ENCODE results near the gene TSC2. TPM values are rescaled to one million over a fixed set of nuclear protein-coding genes. Genes with fewer than 3 reads are reported as not detected.

The TSC2 gene
- total and polyA plus RNA-seq, 9 of the 15 experiments (the other 6 are each of a cell fraction or from before 2014, with no cell fraction given) = 1.3 to 68.1 (median 16.6) TPM

DNA sequence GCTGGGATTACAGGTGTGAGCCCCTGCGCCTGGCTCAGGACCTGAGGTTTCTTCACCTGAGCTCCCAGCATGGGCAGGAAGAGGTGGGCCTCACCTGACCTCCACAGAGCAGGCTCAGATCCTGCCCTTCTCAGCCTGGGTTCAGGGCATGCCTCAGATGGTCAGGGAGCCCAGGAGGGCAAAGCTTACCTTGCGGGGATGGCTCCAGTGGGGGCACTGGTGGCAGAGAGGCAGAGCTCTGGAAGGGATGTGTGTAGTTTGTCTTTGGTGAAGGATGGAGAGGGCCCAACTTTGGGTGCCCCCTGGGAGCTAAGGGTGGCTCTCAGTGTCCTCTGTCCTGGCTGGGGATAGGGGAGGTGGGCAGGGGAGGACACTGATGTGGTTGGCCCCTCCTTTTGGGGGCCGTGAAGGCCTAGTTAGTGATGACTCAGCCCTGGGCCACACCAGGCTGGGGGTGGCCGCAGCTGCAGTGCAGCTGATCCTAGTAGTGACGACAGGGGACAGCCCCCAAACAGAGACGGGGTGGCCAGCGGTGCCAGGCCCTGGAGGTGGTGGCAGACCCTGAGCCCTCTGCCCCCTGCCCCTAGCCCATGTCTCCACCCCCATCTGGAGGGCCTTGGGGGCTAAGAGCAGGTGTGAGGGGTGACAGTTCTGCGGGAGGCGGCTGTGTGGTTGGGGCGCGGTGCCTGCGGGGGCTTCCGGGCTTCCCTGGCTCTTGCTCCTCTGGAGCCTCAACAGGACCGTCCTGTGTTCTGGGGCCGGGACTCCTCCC is 15.3 kb upstream of the TSC2 start:
- intact Hi-C loops (cut with micrococcal nuclease) (no loop called here), in situ Hi-C loops (cut with MboI) (no loop called here)
- Histone ChIP-seq H2AFZ (ENCODE audit: low read depth, low read length) (no peak overlapping the region; the same call in 1 of the 2 replicates), H3K9me3 (replicated peaks; ENCODE audit: control insufficient read depth, insufficient read depth, low read depth, low read length) (no peaks in the 10 kb centered on the region), H4K20me1 (replicated peaks; ENCODE audit: control insufficient read depth, insufficient read depth, low read length) (0 out of 2 replicates have a peak, but pooled peaks cover 5% of the 10 kb centered on the region), H3K9me1 (ENCODE audit: control insufficient read depth, insufficient read depth, low read length) (peaks cover 3% of the 10 kb centered on the region), H3K4me2 (ENCODE audit: insufficient read depth, low read length) (peak overlapping the region; percentile 45; the same call in 1 of the 2 replicates), H3K79me2 (ENCODE audit: control insufficient read depth, insufficient read depth, low read length) (peaks cover 19% of the 10 kb centered on the region), H3K4me1 (replicated peaks in 1 of 2; ENCODE audit: control insufficient read depth in 2 of 2, insufficient read depth in 2 of 2, low read length in 2 of 2) (peaks cover 22 to 88% of the 10 kb centered on the region in 2 experiments), H3K4me3 (no peak overlapping the region), H3K9ac (ENCODE audit: insufficient read depth in 1 of 2, low read depth in 2 of 2, low read length in 2 of 2) (peak overlapping the region; percentile 50 to 86; a peak in 3 of 4 replicates), H3K27ac (ENCODE audit: extremely low read depth, low read depth, low read length) (peak overlapping the region; percentile 41; the same call in 2 of the 3 replicates), H3K27me3 (ENCODE audit: control insufficient read depth in 2 of 2, insufficient read depth in 2 of 2, low read length in 2 of 2) (no peaks in the 10 kb centered on the region), H3K36me3 (ENCODE audit: control insufficient read depth, insufficient read depth, low read length) (peaks cover 11% of the 10 kb centered on the region; the same call in 1 of the 3 replicates)
- peak; percentile 55 to 75 (median 65) for DNase-seq (ENCODE audit: extremely low read depth in 1 of 4, low spot score in 3 of 4)
- 39% methylated on average over 7 of the region's 15 CpGs for WGBS (ENCODE audit: insufficient coverage, low coverage, missing lambda C conversion rate)
- ChIA-PET POLR2A (interaction anchor here (0.6 to 1.1 kb wide), 8 partner anchors 9 to 1398 kb away, joined by 3 to 4 read pairs (median 3); partner anchors contain the start of genes RPS2 and TRAF7), CTCF (ENCODE audit: low intra/inter-chr PET ratio) (interaction anchor here (0.6 kb wide), 1 partner anchor 221 kb away, joined by 4 read pairs; no protein-coding TSS in a partner anchor)
- peak; percentile 58 for FAIRE-seq
- BruUV-seq (replicated peaks) = no TSS peak
- ATAC-seq = peak; percentile 59
- TF ChIP-seq ZNF77 (CRISPR knock-in tag; IDR thresholded peaks at IDR 0.05) (no peak), ZNF384 (IDR thresholded peaks at IDR 0.05; ENCODE audit: low read depth, low read length) (no peak), NR2C1 (IDR thresholded peaks at IDR 0.05) (no peak), NR2C1 (tag; IDR thresholded peaks at IDR 0.05) (no peak), ATF7 (IDR thresholded peaks at IDR 0.05) (no peak), CREBBP (IDR thresholded peaks at IDR 0.05; ENCODE audit: low read depth, low read length) (no peak), RAD51 (IDR thresholded peaks at IDR 0.05; ENCODE audit: borderline replicate concordance, low read depth) (no peak), MXI1 (IDR thresholded peaks at IDR 0.05; ENCODE audit: low read depth, low read length) (no peak), ATF1 (CRISPR knock-in tag; IDR thresholded peaks at IDR 0.05) (no peak), ATF1 (tag; IDR thresholded peaks at IDR 0.05) (0 out of 2 replicates have a peak, but pooled peaks have one; percentile 7), U2AF2 (optimal IDR thresholded peaks at IDR 0.05; ENCODE audit: low read depth, low read length) (no peak), ZBTB1 (CRISPR knock-in tag; IDR thresholded peaks at IDR 0.05; ENCODE audit: borderline replicate concordance, low read depth) (peak; percentile 66; the same call in 1 of the 2 replicates), CTBP1 (IDR thresholded peaks at IDR 0.05; ENCODE audit: borderline replicate concordance) (no peak), SOX6 (IDR thresholded peaks at IDR 0.05) (no peak)
- TF ChIP-seq, protein P1, sequence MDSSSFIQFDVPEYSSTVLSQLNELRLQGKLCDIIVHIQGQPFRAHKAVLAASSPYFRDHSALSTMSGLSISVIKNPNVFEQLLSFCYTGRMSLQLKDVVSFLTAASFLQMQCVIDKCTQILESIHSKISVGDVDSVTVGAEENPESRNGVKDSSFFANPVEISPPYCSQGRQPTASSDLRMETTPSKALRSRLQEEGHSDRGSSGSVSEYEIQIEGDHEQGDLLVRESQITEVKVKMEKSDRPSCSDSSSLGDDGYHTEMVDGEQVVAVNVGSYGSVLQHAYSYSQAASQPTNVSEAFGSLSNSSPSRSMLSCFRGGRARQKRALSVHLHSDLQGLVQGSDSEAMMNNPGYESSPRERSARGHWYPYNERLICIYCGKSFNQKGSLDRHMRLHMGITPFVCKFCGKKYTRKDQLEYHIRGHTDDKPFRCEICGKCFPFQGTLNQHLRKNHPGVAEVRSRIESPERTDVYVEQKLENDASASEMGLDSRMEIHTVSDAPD (CRISPR knock-in tag; IDR thresholded peaks at IDR 0.05) = no peak
- TF ChIP-seq, protein P2, sequence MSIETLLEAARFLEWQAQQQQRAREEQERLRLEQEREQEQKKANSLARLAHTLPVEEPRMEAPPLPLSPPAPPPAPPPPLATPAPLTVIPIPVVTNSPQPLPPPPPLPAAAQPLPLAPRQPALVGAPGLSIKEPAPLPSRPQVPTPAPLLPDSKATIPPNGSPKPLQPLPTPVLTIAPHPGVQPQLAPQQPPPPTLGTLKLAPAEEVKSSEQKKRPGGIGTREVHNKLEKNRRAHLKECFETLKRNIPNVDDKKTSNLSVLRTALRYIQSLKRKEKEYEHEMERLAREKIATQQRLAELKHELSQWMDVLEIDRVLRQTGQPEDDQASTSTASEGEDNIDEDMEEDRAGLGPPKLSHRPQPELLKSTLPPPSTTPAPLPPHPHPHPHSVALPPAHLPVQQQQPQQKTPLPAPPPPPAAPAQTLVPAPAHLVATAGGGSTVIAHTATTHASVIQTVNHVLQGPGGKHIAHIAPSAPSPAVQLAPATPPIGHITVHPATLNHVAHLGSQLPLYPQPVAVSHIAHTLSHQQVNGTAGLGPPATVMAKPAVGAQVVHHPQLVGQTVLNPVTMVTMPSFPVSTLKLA (conservative IDR thresholded peaks at IDR 0.05) = no peak
- TF ChIP-seq, protein P3, sequence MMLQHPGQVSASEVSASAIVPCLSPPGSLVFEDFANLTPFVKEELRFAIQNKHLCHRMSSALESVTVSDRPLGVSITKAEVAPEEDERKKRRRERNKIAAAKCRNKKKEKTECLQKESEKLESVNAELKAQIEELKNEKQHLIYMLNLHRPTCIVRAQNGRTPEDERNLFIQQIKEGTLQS (IDR thresholded peaks at IDR 0.05) = peak; percentile 68
- TF ChIP-seq, protein P3 (CRISPR knock-in tag; conservative IDR thresholded peaks at IDR 0.05) = no peak
- TF ChIP-seq, protein P4, sequence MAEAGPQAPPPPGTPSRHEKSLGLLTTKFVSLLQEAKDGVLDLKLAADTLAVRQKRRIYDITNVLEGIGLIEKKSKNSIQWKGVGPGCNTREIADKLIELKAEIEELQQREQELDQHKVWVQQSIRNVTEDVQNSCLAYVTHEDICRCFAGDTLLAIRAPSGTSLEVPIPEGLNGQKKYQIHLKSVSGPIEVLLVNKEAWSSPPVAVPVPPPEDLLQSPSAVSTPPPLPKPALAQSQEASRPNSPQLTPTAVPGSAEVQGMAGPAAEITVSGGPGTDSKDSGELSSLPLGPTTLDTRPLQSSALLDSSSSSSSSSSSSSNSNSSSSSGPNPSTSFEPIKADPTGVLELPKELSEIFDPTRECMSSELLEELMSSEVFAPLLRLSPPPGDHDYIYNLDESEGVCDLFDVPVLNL (CRISPR knock-in tag; IDR thresholded peaks at IDR 0.05; ENCODE audit: low read depth) = no peak

Measured in K562 (cell line).